Medulla oblongata (tissue), 1 donor: Measurements from ENCODE around the gene BRAT1.
A peak's percentile ranks its signal among the peaks of the same experiment; 100 is the strongest.

Experiments
- DNase-seq: peaks from one replicate; pipeline ENCODE4 v3.0.0-alpha.2; 2015; ENCODE audit errors: extremely low spot score

BRAT1 gene

DNA sequence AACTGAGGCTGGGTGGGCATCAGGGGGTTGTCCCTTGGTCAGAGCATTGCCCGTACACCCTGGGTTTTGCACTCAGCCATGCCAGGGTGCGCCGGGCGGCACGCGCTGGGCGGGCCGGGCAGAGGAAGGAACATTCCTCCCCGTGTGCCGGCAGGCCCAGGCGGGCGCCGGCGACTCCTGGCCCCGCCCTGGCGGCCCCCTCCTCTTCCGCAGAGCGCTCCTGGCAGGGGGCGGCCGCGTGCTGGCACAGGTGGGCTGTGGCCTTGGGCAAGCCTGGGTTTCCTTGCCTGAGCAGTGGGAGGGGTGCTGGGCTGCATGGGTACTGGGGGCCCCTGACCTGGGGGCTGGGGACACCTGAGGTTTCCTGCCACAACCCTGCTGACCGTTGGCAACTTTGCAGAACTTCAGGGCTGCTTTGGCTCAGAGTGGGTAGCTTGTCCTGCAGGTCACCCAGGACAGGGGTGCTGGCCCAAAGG, 31.8 kb downstream of the BRAT1 start:
- DNase-seq: no peak

DNA sequence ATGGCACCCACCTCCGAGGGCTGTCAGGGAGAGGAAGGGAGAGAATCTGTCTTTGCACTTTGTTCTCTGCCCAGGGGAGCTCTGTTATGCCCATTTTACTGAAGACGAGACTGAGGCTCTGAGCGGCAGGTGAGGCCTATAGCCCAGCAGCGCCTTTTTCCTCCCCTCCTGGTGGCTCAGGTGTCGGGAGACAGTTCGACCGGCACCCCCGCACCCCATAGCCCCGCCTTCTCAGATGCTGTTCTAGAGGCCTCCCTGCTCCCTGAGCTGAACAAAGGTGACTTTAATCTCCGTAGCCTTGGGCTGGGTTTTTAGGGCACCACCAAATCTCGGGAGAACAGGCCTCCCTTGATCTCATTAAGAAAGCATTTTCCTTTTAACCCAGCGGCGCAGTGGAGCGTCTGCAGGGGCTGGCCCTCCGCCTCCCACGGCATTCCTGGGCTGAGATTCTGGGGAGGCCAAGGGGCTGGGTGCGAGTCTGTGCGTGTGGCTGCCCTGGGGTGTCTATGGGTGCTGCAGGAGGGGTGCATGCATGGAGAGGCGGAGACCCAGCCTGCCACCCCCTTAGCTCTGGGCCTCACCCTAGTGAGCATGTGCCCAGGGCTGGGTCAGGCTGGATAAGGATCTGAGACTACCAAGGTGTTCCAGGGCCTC, 32.4 kb downstream of the BRAT1 start:
- DNase-seq: no peak

DNA sequence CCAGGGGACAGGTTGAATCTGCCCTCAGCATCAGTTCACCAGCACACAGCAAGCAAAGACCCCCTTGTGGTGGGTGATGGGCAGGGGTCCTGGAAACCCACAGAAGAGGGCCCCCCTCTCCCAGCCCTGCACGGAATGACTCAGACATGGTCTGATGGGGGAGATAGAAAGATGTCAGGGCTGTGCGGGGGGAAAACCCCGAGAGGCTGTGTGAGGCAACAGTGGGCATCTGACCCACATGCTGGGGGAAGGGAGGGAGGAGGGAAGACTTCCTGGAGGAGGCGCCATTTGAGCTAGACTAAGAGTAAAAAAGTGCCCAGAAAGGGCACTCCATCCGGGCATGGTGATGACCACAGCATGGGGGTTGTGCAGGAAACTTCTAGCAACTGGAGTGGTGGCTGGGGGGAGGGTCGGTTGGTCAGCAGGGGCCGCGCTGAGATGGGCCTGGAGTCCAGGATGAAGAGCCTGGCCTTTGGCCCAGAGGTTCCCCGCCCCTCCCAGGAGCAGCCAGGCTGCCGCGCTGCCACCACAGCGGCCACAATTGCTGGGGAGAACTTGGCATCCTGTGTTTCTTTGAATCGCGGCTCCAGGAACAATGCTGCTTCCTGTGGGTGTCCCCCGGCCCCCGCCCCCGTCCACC, 33.3 kb downstream of the BRAT1 start:
- peak; percentile 50 for DNase-seq

DNA sequence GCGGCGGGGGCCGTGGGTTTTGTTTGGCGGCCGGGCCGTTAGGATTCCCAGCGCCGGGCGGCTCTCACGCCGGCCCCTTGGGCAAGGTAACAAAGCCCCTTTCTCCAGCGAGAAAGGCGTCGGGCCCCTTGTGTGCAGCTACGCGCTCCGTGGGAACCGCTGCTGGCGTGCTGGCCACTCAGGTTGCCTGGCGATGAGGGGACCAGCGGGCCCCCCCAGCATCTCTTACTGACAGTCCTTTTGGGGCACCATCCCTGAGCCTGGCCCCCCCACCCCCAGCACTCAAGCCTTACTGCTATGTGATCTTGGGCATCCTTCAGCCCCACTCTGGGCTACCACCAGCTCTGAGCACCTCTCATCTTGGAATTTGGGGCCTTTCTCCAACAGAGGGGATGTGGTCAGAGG, 34.0 kb downstream of the BRAT1 start:
- no peak for DNase-seq

DNA sequence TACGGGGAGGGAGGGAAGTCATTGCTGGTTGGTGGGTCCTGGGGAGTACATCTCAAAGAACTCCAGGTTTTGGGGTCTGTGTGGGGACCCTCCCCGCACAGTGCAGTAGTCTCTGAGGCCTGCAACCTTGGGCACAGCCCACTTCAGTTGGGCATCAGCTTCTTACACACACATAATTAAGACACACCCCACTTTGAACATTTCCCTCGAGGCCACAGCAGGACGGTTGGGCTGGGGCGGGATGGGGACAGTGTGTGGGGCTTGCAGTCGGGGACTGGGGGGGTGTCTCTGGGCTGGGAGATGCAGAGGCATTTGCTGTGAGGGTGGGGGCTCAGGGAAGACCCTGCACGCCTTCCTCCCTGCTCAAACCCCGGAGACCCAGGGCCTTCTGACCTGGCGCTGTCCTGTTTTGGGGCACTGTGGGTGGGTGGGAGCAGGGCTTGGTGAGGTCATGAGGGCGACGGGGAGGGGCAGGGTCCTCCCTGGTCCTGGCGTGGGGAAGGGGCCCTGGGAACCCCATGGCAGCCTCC, 34.5 kb downstream of the BRAT1 start:
- no peak for DNase-seq

DNA sequence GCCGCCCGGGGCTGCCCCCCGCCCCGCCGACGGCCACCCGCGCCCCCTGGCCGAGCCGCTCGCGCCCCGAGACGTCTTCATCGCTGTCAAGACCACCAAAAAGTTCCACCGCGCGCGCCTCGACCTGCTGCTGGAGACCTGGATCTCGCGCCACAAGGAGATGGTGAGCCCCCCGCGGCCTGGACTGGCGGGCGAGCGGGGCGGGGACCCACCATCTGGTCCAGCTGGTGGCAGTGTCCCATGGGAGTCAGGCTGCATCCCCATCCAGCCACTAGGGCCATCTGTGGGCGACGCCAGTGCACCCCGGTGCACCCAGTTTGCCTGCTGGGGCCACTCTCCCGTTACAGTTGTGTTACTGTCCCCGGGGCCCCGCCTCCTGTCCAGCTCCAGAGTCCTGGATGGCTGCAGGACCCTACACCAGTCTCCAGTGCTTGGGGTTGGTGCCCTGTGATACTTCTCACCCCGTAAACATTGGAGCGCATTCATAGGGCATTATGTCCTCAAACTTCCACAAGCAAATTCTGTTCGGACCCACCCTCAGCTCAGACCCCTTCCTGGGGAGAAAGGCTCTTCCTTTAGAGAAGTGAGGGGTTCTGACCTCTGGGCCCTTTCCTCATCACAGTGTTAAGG, 35.1 kb downstream of the BRAT1 start:
- peak; percentile 26 for DNase-seq

DNA sequence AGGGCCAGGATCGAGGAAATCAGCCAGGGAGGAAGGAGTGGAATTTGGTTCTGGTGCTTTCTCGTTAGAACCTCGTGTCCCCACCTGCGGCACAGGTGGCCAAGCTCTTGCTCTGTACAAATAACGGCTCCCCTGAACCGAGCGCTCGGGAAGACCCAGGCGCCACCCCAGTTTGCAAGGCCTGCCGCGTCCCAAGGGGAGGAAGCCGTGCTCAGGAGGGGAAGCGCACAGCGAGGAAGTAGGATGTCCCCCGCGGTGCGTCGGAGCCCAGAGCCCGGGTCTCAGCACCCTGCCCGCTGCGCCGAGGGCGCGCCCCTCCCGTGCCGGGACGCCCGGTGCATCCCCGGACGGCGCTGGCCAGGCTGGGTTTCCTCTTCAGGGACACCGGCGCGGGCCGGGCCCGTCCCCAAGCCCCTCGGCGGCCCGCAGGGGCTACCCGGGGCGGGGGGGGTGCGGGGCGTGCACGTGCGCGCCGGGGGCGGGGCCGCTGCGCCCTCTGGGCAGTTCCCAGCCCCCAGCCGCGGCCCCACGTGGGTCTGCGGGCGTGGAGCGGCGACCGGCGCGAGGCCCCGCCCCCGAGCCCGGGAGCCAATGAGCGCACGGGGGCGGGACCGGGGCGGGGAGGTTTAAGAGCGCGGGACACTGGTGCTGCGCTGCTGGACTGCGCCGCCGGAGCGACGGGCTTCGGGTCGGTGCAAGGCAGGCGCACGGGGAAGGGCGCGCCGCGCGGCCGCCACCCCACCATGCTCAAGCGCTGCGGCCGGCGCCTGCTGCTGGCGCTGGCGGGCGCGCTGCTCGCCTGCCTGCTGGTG, 36.0 kb downstream of the BRAT1 start, which contains the start of gene LFNG:
TSS of gene LFNG (plus strand) at position 656 of the 812 bp plus-strand sequence. CDS start at position 744, 88 bp downstream.
- DNase-seq: peak; percentile 95

DNA sequence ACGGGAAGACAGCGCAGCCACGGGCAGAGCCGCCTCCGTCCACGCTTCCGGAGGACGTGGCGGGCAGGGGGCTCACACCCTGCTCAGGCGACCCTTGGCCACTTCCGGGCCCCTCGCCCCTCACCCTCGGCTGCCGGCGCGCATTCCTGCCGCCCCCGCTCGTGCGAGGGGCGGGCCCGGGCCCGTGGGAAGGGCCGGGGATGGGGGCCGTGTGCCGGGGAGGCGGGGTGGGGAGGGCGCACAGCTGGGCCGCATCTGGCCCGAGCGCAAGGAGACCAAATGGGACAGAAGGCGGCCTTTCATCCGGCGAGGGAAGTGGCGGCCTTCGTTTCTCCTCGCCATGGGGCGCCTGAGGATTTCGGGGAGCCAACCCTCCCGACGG, 36.6 kb downstream of the BRAT1 start:
- no peak for DNase-seq

DNA sequence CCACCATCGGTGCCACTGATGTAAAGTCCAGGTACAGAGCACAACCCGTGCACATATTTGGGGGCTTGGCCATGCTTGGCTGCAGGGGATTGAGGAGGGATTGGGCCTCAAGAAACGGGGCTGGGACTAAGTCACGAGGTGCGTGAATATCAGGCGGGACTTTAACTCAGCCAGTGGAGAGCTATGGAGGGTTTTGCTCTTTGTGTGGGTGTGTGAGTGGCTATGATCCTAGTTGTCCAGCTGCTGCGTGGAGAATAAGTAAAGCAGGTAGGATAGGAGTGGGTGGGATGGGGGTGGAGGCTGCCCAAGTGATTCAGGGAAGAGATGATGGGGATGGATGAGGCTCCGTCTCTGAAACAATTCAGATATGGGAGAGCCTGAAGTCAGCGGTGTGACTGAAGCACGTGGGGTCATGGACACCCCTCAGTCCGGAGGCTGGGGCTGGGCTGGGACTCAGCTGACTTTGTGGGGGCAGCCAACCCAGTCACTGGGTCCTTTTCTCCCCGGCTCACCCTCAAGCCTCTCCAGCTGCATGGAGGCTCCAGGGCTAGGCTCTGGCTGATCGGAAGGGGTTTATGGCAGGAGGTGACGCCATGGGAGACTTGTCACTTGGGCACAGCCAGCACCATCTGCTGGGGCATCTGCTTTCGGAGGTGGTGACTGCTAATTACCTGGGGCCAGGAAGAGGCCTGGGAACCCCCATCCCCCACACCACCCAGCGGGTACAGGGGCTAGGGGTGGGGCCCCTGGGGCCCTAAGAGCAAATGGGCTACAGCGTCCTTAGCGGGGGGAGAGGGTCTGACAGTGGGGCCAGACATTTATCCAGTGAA, 37.4 kb downstream of the BRAT1 start:
- no peak for DNase-seq

DNA sequence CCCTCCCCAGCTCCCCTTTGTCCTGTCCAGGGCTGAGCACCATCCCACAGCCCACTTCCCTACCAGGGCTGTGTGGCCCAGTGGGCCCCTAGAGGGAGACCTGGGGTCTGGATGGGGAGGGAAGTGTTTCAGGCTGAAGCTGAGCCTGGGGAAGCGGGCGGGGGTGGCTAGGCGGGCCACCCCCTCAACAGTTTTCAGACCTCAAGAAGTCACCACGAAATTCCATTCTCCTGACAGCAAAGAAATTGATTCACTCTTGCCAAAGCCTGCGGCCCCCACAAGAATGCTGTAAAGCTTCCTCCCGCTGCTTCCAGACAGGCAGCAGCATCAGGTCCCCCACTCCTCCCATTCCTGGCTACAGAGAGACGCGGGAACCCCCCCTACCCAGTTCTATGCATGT, 38.3 kb downstream of the BRAT1 start:
- DNase-seq: no peak

DNA sequence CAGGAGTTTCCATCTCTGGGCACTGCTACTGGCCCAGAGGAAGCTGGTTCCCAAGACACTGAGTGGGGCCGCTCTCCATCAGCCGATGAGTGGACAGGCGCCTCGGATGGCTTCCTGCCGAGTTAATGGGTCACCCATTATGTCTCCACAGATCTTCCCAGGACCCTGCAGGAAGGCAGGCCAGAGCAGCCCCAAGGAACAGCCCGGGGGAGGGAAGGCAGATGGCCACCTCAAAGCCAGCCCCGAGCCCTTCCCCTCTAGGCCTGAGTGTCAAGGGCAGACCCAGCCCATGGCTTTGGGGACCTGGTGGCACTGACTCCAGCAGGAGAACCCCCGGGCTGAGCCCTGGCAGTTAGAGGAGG, 39.1 kb downstream of the BRAT1 start:
- no peak for DNase-seq

DNA sequence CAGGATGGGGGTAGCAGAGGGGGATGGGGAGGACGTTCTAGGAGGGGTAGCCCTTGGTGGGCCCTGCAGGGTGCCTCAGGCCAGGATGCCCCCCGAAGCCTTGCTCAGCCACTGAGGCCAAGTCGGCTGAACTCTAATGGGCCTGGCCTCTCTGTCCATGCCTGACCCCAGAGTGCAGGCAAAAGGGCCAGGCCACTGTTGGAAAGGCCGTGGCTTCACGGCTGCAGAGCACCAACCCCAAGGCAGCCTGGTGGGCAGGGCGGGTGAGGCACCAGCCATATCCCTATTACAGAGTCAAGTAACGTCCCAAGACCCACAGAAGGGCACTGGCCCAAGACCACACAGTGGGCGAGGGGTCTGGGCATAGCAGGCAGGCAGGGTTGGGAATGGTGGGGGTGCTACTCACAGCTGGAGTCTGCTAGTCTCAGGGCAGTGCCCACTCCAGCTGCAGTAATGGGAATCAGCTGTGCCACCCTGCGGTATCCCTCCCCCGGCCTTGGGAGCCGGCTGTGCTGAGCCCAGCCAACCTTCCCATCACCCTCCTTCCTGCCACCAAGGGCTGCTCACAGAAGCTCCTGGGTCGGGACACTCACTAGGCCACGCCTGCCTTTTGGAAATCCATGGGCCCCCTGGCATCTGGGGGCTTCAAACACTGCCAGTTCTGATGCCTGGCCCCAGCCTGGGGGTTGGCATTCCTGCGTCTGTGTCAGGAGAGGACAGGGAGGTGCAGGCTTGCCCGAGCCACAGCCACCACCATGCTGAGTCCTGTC, 39.7 kb downstream of the BRAT1 start:
- peak; percentile 17 for DNase-seq

DNA sequence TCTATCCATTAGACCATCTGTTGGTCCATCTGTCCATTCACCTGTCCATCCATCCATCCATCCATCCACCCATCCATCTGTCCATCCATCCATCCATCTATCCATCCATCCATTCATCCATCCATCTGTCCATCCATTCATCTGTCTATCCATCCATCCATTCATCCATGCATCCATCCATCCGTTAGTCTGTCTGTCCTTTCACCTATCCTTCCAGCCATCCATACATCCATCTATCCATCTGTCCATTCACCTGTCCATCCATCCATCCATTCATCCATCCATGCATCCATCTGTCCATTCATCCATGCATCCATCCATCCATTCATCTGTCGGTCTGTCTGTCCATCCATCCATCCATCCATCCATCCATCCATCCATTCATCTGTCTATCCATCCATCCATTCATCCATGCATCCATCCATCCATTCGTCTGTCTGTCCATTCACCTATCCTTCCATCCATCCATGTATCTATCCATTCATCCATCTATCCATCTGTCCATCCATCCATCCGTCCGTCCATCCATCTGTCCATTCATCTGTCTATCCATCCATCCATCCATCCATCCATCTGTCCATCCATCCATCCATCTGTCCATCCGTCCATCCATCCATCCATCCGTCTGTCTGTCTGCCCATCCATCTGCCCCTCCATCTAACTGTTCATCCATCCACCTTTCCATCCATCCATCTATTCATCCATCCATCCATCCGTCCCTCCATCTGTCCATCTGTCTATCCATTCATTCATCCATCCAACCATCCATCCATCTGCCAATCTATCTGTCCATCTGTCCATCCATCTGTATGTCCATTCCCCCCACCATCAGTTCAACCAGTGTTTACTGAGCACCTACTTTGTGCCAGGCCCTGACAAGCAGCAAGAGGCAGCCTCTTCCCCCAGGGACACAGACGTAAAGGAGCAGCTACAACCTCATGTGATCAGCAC, 40.6 kb downstream of the BRAT1 start:
- DNase-seq: no peak

DNA sequence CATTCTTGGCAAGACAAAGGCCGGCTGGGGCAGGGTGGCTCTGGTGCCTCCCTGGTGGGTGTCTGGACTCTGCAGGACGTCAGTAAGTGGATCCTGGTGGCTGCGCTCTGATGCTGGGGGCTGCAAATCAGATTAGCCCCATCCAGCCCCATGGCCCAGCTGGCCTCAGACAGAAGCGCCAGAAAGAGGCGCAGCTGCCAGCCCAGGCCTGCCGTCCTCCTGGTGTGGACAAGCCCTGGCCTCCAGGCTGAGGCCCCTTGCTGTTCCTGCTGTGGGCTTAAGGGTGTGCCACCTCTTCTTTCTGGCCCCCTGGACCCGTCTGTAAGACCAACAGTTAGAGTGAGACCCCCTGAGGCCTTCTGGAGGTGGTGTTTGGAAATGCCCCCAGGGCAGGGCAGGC, 41.6 kb downstream of the BRAT1 start:
- DNase-seq: no peak

DNA sequence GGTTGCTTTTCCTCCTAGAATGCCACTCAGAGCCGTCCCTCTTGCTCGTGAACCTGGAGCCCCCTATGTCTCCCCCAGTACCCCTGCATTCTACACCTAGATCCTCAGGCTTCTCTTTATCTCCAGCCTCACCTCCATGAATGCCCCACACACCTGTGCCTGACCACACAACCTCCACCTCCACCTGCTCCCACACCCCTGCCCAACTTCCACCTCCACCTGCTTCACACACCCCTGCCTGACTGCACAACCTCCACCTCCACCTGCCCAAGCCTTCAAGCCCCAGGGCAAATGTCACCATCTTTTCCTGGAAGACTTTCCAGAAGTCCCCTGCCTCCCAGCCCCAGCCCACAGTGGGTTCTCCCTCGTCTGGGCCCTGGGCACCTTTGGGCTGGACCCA, 42.6 kb downstream of the BRAT1 start:
- DNase-seq: no peak

DNA sequence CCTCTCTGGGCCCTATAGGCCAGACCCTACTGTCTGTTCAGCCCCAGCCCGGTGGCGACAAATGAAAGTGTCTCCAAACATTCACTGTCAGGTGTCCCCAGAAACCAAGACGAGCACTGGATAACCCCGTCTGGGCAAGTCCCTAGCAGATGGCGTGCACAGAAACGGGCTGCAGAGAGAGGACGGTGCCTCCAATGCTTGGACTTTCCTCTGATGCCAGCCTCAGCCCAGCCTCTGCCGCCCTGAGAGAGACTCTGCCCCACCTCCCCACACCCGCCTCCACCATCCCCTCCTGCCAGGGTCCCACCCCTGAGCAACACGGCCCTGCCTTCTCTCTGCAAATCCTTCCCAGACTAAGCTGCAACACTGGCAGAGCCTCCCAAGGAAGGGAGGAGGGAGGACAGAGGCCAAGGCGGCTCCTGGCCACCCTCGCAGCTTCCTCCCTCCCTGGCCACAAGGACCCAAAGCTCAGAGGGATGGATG, 43.1 kb downstream of the BRAT1 start:
- DNase-seq: peak; percentile 62

DNA sequence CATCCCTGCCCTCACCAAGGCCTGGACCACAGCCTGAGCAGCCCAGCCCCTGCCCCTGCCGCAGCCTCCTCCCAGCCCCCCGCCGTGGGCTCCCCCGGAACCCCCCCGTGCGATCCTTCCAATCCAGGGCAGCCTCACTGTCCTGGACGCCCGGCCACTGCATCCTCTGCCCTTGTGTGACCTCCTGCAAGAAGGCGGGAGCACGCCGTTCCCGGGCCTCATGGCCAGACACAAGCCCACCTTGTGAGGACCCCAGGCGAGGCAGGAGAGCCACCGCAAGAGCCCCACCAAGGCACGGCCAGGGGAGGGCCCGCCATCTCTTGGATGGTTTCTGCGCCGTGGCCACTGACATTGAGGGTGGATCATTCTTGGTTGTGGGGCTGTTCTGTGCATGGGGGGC, 43.6 kb downstream of the BRAT1 start:
- DNase-seq: no peak

DNA sequence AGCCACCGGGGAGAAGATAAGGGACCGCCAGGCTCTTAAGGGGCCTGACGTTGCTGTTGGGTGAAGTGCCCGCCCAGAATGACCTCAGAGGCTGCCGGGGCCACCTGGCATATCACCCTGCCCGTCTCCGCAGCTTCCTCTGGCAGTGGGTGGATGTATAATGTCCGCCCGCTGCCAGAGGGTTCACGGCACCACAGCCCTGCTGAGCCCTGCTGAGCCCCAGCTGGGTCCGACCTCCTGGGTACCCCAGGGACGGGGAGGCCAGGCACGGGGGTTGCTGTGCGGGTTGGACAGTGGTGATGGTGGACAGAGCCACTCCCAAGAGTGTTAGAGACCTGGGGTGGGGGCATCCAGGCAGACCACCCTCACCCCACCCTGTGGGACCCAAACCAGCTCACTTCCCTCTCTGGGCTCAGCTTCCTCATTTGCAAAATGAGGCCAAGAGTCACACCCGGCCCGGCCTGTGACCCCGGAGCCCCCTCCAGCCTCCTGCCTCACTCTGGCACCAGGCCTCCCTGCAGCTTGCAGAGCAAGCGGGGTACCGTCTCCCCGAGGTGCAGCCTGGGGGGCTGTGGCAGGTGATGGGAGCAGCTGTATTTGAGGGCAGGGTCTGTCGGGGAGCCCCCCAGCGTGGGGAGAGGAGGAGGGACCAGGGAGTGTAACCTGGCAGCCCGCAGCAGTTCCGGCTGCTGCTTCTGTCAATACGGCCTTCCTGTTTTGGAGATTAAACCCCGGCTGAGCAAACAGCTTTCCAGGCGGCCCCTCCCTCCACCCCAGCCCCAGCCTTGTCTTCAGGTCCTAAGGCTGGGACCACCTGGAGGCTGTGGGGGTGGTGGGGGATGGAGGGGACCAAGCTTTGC, 44.2 kb downstream of the BRAT1 start:
- DNase-seq: peak; percentile 13
